ENCODE measurements around the gene FZR1. TPM values are rescaled to one million over a fixed set of nuclear protein-coding genes. Genes with fewer than 3 reads are reported as not detected.

The FZR1 gene
- total and polyA plus RNA-seq, 2 of the 13 experiments (the other 11 are each of a cell fraction or from before 2014, with no cell fraction given) = 29.0 to 30.8 TPM

- no peak for TF ChIP-seq ZNF207 (IDR thresholded peaks at IDR 0.05; ENCODE audit: borderline replicate concordance)
- no peak for TF ChIP-seq NCOR1 (IDR thresholded peaks at IDR 0.05; ENCODE audit: borderline replicate concordance, low read length)
- TF ChIP-seq PAWR (CRISPR knock-in tag; IDR thresholded peaks at IDR 0.05; ENCODE audit: borderline replicate concordance) = no peak
- TF ChIP-seq SIN3A (IDR thresholded peaks at IDR 0.05; ENCODE audit: borderline replicate concordance, low read depth, low read length) = no peak
- no peak for TF ChIP-seq ZBTB33 (CRISPR knock-in tag; IDR thresholded peaks at IDR 0.05)
- no peak for TF ChIP-seq ZNF446 (CRISPR knock-in tag; IDR thresholded peaks at IDR 0.05)
- TF ChIP-seq ZBTB14 (CRISPR knock-in tag; IDR thresholded peaks at IDR 0.05) = no peak
- TF ChIP-seq TEF (CRISPR knock-in tag; IDR thresholded peaks at IDR 0.05) = no peak
- TF ChIP-seq TRAFD1 (CRISPR knock-in tag; IDR thresholded peaks at IDR 0.05; ENCODE audit: borderline replicate concordance) = no peak
- TF ChIP-seq SIX4 (CRISPR knock-in tag; IDR thresholded peaks at IDR 0.05) = no peak
- no peak for TF ChIP-seq ZNF740 (CRISPR knock-in tag; IDR thresholded peaks at IDR 0.05)
- no peak for TF ChIP-seq DBP (CRISPR knock-in tag; IDR thresholded peaks at IDR 0.05; ENCODE audit: not compliant biosample characterization)
- TF ChIP-seq ZNF691 (CRISPR knock-in tag; IDR thresholded peaks at IDR 0.05; ENCODE audit: borderline replicate concordance, low read depth) = no peak
- TF ChIP-seq ZNF383 (CRISPR knock-in tag; IDR thresholded peaks at IDR 0.05; ENCODE audit: borderline replicate concordance) = no peak
- TF ChIP-seq PRPF4 (IDR thresholded peaks at IDR 0.05; ENCODE audit: low read depth, low read length, poor library complexity, severe bottlenecking) = no peak
These were observed 25.6 kb upstream of the FZR1 start, which contains the start of gene SMIM24 (continued) for GRCh38 chr19:3480383-3481091.

Measured in HepG2 (cell line).